Measurements from ENCODE around the gene TRIM8. TPM values are rescaled to one million over a fixed set of nuclear protein-coding genes. Genes with fewer than 3 reads are reported as not detected.

Gene TRIM8
- total RNA-seq (2012; rRNA removed) (25.5 and 30.0 TPM in 2 replicates), polyA plus RNA-seq (2012; rRNA removed) (124 and 126 TPM in 2 replicates), Bru-seq, nascent RNA (percentile 88 among the genes with signal in this experiment), BruChase-seq, experiment 1, labeled RNA remaining after a 6-hour chase (percentile 89 among the genes with signal in this experiment), BruChase-seq, experiment 2, labeled RNA remaining after a 2-hour chase (percentile 89 among the genes with signal in this experiment)
- 102 and 174 TPM in 2 replicates for polyA plus RNA-seq (2012; cell fraction: cytosol; rRNA removed)
- 82.9 and 135 TPM in 2 replicates for polyA plus RNA-seq (2012; cell fraction: nucleus; rRNA removed; ENCODE audit: low replicate concordance)
- long read RNA-seq, full-length matches to known transcripts, result 64 of 124 reads
- long read RNA-seq, partial matches to known transcripts, result 1 of 124 reads
- long read RNA-seq, other reads (novel, unspliced or antisense), result 59 of 124 reads

- intact Hi-C loops (cut with micrococcal nuclease), result loop anchor here (10.0 kb wide), 1 partner anchor 249 kb away; the partner anchor contains the start of gene NFKB2
- Histone ChIP-seq H4K5ac (ENCODE audit: low read depth, low read length) (peak within 1 kb of the TSS; percentile 36), H2AK5ac (ENCODE audit: low read depth, low read length) (peak within 1 kb of the TSS; percentile 92), H4K20me1 (ENCODE audit: insufficient read depth, low read length) (peaks cover 48% of the 10 kb centered on the region), H3K9me3 (ENCODE audit: control insufficient read depth, insufficient read depth, low read length) (no peaks in the 10 kb centered on the region), H3K4me1 (ENCODE audit: control insufficient read depth, insufficient read depth, low read length) (peaks cover 23% of the 10 kb centered on the region), H3K18ac (ENCODE audit: low read depth, low read length) (peak within 1 kb of the TSS; percentile 61), H4K8ac (ENCODE audit: low read depth in 2 of 2, low read length in 2 of 2) (peak within 1 kb of the TSS; percentile 27 to 66; a peak in 3 of 4 replicates), H3K56ac (ENCODE audit: extremely low read depth, insufficient read depth, low read length) (peak within 1 kb of the TSS; percentile 98), H3K4me2 (ENCODE audit: low read depth, low read length) (peak within 1 kb of the TSS; percentile 70), H2BK20ac (ENCODE audit: low read depth, low read length) (no peak within 1 kb of the TSS; the same call in 1 of the 2 replicates), H2BK120ac (ENCODE audit: low read depth, low read length) (peak within 1 kb of the TSS; percentile 76), H3K14ac (replicated peaks; ENCODE audit: low read depth, low read length) (peak within 1 kb of the TSS; percentile 85), H3K27me3 (ENCODE audit: control insufficient read depth, insufficient read depth, low read length) (no peaks in the 10 kb centered on the region), H2AK9ac (replicated peaks; ENCODE audit: low read depth, low read length, poor library complexity) (peak within 1 kb of the TSS; percentile 98), H3K4ac (ENCODE audit: low read depth, low read length) (peak within 1 kb of the TSS; percentile 94), H3K9me1 (ENCODE audit: insufficient read depth, low read length) (peaks cover 19% of the 10 kb centered on the region), H3K27ac (ENCODE audit: insufficient read depth, low read length) (peak within 1 kb of the TSS; percentile 95), H2AFZ (replicated peaks; ENCODE audit: low read length, poor library complexity) (peak within 1 kb of the TSS; percentile 85), H4K91ac (ENCODE audit: insufficient read depth, low read depth, low read length) (peak within 1 kb of the TSS; percentile 88), H3K36me3 (ENCODE audit: control insufficient read depth, insufficient read depth, low read length) (peaks cover 16% of the 10 kb centered on the region), H3K4me3 (ENCODE audit: insufficient read depth, low read depth, low read length) (peak within 1 kb of the TSS; percentile 77), H3K23ac (ENCODE audit: low read depth, low read length) (peak within 1 kb of the TSS; percentile 63), H2BK5ac (ENCODE audit: low read depth, low read length, poor library complexity, severe bottlenecking) (peak within 1 kb of the TSS; percentile 92), H3K79me1 (ENCODE audit: low read depth in 1 of 2, low read length in 2 of 2) (peaks cover 0 to 35% of the 10 kb centered on the region in 2 experiments; a peak in 2 of 4 replicates), H3K9ac (ENCODE audit: low read depth, low read length) (peak within 1 kb of the TSS; percentile 94), H2BK15ac (ENCODE audit: low read depth, low read length) (peak within 1 kb of the TSS; percentile 19; the same call in 2 of the 3 replicates)
- BruUV-seq (replicated peaks), result no TSS peak
- ATAC-seq (ENCODE audit: low read depth), result no peak
- ChIA-PET CTCF (no interaction called here), POLR2A (ENCODE audit: unreplicated experiment) (interaction anchor here (0.6 to 1.9 kb wide), 2 partner anchors 13 to 32 kb away, joined by 3 to 14 read pairs; no protein-coding TSS in a partner anchor)
- peak; percentile 11; the same call in 1 of the 2 replicates for TF ChIP-seq MAZ (IDR thresholded peaks at IDR 0.05; ENCODE audit: borderline replicate concordance, low read depth, low read length)
- TF ChIP-seq SMC3 (IDR thresholded peaks at IDR 0.05; ENCODE audit: low read depth, low read length), result no peak
- 0% methylated on average over 44 of the region's 80 CpGs; no CpG with 5 or more reads in 1 of the 2 experiments for WGBS, 2 experiments (ENCODE audit: extremely low coverage in 2 of 2, insufficient read length in 1 of 2)
- in situ Hi-C loops (cut with MboI; ENCODE audit: low sequenced_read_pairs), result no loop called here
- no peak for DNase-seq
- dilution Hi-C loops (cut with HindIII; ENCODE audit: low sequenced_read_pairs, unreplicated experiment), result no loop called here
Measured at GRCh38 chr10:102644066-102644645, at the start of gene TRIM8. Gene TRIM8 (plus strand): TSS chr10:102644479. CDS start chr10:102644618, 139 bp downstream.
